ENCODE measurements around the gene HECW1.

DNA sequence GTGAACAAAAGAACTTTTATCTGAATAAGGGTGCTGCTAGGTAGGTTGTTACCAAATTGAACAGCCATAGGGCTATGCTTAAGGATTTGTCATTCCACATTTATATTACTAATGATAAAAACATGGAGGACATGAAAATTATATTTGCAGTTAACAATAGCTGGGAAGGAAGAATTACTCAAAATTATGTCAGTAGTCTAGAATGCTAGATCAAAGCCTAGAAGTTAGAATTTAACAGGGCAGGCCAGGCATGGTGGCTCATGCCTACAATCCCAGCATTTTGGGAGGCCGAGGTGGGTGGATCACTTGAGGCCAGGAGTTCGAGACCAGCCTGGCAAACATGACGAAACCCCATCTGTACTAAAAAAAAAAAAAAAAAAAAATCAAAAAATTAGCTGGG lies 479.9 kb downstream of the HECW1 start:
- TF ChIP-seq EZH2phosphoT487 (IDR thresholded peaks at IDR 0.05; ENCODE audit: unreplicated experiment) (no peak), POLR2AphosphoS5 (IDR thresholded peaks at IDR 0.05; ENCODE audit: low read depth) (no peak), JUNB (IDR thresholded peaks at IDR 0.05; ENCODE audit: unreplicated experiment) (no peak)
- TF ChIP-seq, protein P1, sequence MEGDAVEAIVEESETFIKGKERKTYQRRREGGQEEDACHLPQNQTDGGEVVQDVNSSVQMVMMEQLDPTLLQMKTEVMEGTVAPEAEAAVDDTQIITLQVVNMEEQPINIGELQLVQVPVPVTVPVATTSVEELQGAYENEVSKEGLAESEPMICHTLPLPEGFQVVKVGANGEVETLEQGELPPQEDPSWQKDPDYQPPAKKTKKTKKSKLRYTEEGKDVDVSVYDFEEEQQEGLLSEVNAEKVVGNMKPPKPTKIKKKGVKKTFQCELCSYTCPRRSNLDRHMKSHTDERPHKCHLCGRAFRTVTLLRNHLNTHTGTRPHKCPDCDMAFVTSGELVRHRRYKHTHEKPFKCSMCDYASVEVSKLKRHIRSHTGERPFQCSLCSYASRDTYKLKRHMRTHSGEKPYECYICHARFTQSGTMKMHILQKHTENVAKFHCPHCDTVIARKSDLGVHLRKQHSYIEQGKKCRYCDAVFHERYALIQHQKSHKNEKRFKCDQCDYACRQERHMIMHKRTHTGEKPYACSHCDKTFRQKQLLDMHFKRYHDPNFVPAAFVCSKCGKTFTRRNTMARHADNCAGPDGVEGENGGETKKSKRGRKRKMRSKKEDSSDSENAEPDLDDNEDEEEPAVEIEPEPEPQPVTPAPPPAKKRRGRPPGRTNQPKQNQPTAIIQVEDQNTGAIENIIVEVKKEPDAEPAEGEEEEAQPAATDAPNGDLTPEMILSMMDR (conservative IDR thresholded peaks at IDR 0.05; ENCODE audit: low read depth in 2 of 2) = no peak
